HepG2 (cell line): Measurements from ENCODE around the gene GATB. TPM values are rescaled to one million over a fixed set of nuclear protein-coding genes. Genes with fewer than 3 reads are reported as not detected.

ENCODE experiments used
- AGO2 ChIP-seq: fragments of 200-400 bp; formaldehyde crosslinking; optimal IDR thresholded peaks from 2 replicates; pipeline ENCODE3; 2017; ENCODE audit warnings: mild to moderate bottlenecking, low read depth, low read length, moderate library complexity
- CEBPB ChIP-seq: IDR thresholded peaks from 2 replicates; pipeline ENCODE4 v1.6.1; 2011; ENCODE audit warnings: low read depth, low read length, improper control_type of control experiment, borderline replicate concordance
- DPF2 ChIP-seq: sonication (generic); formaldehyde crosslinking; IDR thresholded peaks from 2 replicates; pipeline ENCODE4 v1.4.0; 2020; ENCODE audit warnings: mild to moderate bottlenecking, low read depth, missing genetic modification reagents, borderline replicate concordance
- IRX3 ChIP-seq: sonication (generic); formaldehyde crosslinking; IDR thresholded peaks from 2 replicates; pipeline ENCODE4 v1.8.1; 2023; ENCODE audit warnings: mild to moderate bottlenecking, low read depth, missing genetic modification reagents, borderline replicate concordance
- NCOA1 ChIP-seq: sonication (generic); formaldehyde crosslinking; IDR thresholded peaks from 2 replicates; pipeline ENCODE4 v1.9.0; 2021; ENCODE audit warnings: missing genetic modification reagents
- NFYB ChIP-seq: sonication (generic); formaldehyde crosslinking; IDR thresholded peaks from 2 replicates; pipeline ENCODE4 v1.4.0; 2020; ENCODE audit warnings: missing genetic modification reagents
- SMARCC2 ChIP-seq: fragments of 450-650 bp; IDR thresholded peaks from 2 replicates; pipeline ENCODE4 v1.6.1; 2017; ENCODE audit warnings: antibody characterized with exemption, mild to moderate bottlenecking
- ZBTB1 ChIP-seq: sonication (generic); formaldehyde crosslinking; IDR thresholded peaks from 2 replicates; pipeline ENCODE4 v1.4.0; 2020; ENCODE audit warnings: missing genetic modification reagents, borderline replicate concordance
- ZNF142 ChIP-seq: sonication (generic); formaldehyde crosslinking; IDR thresholded peaks from 2 replicates; pipeline ENCODE4 v1.4.0; 2020; ENCODE audit warnings: missing genetic modification reagents
- ZNF512 ChIP-seq: sonication (generic); formaldehyde crosslinking; IDR thresholded peaks from 2 replicates; pipeline ENCODE4 v1.4.0; 2020; ENCODE audit warnings: mild to moderate bottlenecking, missing genetic modification reagents
- ZNF512B ChIP-seq: sonication (generic); formaldehyde crosslinking; IDR thresholded peaks from 2 replicates; pipeline ENCODE4 v1.5.1; 2020; ENCODE audit warnings: missing genetic modification reagents, mild to moderate bottlenecking, borderline replicate concordance
- polyA plus RNA-seq, 8 experiments: library from polyadenylated mRNA; depleted of rRNA in 3 of 8; stranded (reverse) in 7 of 8; unstranded in 1 of 8; fragments of >200 nt; fragmentation: Illumina TruSeq in 4 of 8; extraction: Trizol in 4 of 8; gene quantifications; 2 replicates each; pipeline versions ENCODE4 v1.2.1 to v1.2.3, GENCODE V29; 2011 to 2016; ENCODE audit warnings: low read depth in 4 of 8, missing spikeins in 1 of 8, mixed read lengths in 1 of 8; ENCODE audit not compliant: insufficient read depth in 1 of 8
- total RNA-seq, 5 experiments: library from RNA; depleted of rRNA; stranded (reverse); fragments of >200 nt; fragmentation: Illumina TruSeq; extraction: Trizol; gene quantifications; 2 replicates each; pipeline ENCODE4 v1.2.3, GENCODE V29; 2016; ENCODE audit warnings: low read depth in 1 of 5
- TF ChIP-seq, protein P1 (sequence below): sonication (generic); formaldehyde crosslinking; IDR thresholded peaks from 2 replicates; pipeline ENCODE4 v1.8.1; 2022; ENCODE audit warnings: low read depth, mild to moderate bottlenecking, missing genetic modification reagents

GATB gene
- total and polyA plus RNA-seq, 2 of the 13 experiments (the other 11 are each of a cell fraction or from before 2014, with no cell fraction given), result 32.3 to 32.4 TPM

DNA sequence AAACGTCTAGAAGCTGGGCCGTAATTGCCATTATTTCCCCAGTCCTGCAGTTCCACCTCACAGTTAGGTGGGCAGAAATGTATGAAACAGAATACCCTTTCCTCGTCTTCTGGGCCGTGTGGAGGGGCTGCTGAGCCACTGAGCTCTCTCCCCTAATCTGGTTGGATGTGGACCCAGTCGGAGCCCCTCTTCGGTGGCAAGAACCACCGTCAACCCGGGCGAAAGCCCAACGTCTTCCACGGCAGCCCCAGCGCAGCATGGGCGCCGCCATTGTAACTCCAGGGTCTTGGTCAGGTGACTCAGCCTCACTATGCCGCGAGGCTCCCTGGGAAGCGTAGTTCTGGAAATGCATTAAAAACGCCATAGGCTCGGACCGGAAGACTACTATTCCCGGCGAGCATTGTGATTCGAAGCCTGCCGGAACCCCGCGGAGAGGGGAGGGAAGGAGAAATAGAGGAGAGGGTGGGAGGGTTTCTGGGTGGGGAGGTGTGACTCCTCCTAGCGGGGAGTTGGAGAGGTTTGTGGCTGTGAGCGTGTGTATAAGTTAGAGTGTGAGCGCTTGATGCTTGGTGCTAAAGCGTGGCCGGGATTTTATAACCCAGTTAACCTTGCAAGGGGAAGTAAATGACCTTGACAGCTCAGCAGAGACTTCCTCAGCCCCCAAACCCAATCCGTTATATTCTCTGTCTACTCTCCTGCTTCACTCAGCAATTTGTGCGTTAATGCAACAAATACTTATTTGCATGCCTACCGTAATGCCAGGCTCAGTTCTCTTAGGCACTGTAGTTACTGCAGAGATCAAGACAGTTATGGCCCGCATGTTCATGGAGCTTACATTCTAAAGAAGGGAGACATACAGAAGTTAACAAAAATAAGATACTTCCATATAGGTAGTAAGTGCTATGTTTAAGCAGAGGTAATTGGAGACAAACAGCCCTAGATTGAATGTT, at the start of gene GATB (continued):
- TF ChIP-seq CEBPB, result no peak
- no peak for TF ChIP-seq NCOA1
- TF ChIP-seq, protein P1, sequence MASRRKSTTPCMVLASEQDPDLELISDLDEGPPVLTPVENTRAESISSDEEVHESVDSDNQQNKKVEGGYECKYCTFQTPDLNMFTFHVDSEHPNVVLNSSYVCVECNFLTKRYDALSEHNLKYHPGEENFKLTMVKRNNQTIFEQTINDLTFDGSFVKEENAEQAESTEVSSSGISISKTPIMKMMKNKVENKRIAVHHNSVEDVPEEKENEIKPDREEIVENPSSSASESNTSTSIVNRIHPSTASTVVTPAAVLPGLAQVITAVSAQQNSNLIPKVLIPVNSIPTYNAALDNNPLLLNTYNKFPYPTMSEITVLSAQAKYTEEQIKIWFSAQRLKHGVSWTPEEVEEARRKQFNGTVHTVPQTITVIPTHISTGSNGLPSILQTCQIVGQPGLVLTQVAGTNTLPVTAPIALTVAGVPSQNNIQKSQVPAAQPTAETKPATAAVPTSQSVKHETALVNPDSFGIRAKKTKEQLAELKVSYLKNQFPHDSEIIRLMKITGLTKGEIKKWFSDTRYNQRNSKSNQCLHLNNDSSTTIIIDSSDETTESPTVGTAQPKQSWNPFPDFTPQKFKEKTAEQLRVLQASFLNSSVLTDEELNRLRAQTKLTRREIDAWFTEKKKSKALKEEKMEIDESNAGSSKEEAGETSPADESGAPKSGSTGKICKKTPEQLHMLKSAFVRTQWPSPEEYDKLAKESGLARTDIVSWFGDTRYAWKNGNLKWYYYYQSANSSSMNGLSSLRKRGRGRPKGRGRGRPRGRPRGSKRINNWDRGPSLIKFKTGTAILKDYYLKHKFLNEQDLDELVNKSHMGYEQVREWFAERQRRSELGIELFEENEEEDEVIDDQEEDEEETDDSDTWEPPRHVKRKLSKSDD (CRISPR knock-in tag), result no peak
- TF ChIP-seq ZNF512 (CRISPR knock-in tag), result no peak
- no peak for TF ChIP-seq ZNF512B (CRISPR knock-in tag)
- TF ChIP-seq AGO2, result no peak
- TF ChIP-seq NFYB (CRISPR knock-in tag), result no peak
- TF ChIP-seq IRX3 (CRISPR knock-in tag), result no peak
- no peak for TF ChIP-seq ZBTB1
- TF ChIP-seq ZNF142 (CRISPR knock-in tag), result no peak
- TF ChIP-seq DPF2, result no peak
- TF ChIP-seq SMARCC2, result no peak
